Endothelial cell of umbilical vein (primary cell): Measurements from ENCODE around the gene GABPB1. TPM values are rescaled to one million over a fixed set of nuclear protein-coding genes. Genes with fewer than 3 reads are reported as not detected.

Experiments used
- BruUV-seq: library from RNA; stranded (reverse); fragments of 400-500 nt; replicated peaks from 2 replicates; lab custom pipeline; 2021; lab: Mats Ljungman, UMichigan
- CTCF ChIA-PET: fragments of 300-600, 350-600 bp; sonication (Branson Sonifier 250); formaldehyde crosslinking; loops from one replicate; lab custom pipeline; 2021; ENCODE audit warnings: antibody characterized with exemption, inconsistent platforms; lab: Charles Lee
- POLR2A ChIA-PET: fragments of 300-600, 350-600 bp; sonication (Branson Sonifier 250); formaldehyde crosslinking; loops from one replicate; lab custom pipeline; 2021; ENCODE audit warnings: antibody characterized with exemption, inconsistent platforms; lab: Charles Lee
- DNase-seq: peaks from one replicate; pipeline ENCODE4 v3.0.0-alpha.2; 2011; ENCODE audit warnings: low read depth, low spot score
- FAIRE-seq: peaks from 2 replicates; lab custom pipeline; 2011; peaks lifted over from hg19 to GRCh38; lab: Jason Lieb, UNC
- H2AFZ ChIP-seq: 2 replicates; pipeline ENCODE4 v1.6.0; 2012; ENCODE audit warnings: low read depth, low read length, control low read depth, inconsistent platforms
- H3K27ac ChIP-seq: 2 replicates; pipeline ENCODE4 v1.5.1; 2011; ENCODE audit warnings: low read depth, mild to moderate bottlenecking, control low read depth, low read length, moderate library complexity; ENCODE audit not compliant: insufficient read depth
- H3K27me3 ChIP-seq, 2 experiments: 2 replicates each; pipeline versions ENCODE4 v1.6.0 to v1.6.1; 2011; ENCODE audit warnings: low read length in 2 of 2, mixed read lengths in 1 of 2; ENCODE audit not compliant: control insufficient read depth in 2 of 2, insufficient read depth in 2 of 2
- H3K36me3 ChIP-seq, 2 experiments: 2 replicates in 1 of 2; 3 replicates in 1 of 2; pipeline ENCODE4 v1.5.1; 2011; ENCODE audit warnings: low read length in 2 of 2, mild to moderate bottlenecking in 1 of 2, moderate library complexity in 1 of 2; ENCODE audit not compliant: control insufficient read depth in 2 of 2, insufficient read depth in 2 of 2; ENCODE audit errors: extremely low read depth in 1 of 2
- H3K4me1 ChIP-seq: 3 replicates; pipeline ENCODE4 v1.5.1; 2011; ENCODE audit warnings: mild to moderate bottlenecking, low read length; ENCODE audit not compliant: control insufficient read depth, insufficient read depth; ENCODE audit errors: extremely low read depth
- H3K4me2 ChIP-seq: 2 replicates; pipeline ENCODE4 v1.6.1; 2011; ENCODE audit warnings: low read length, control low read depth, mixed read lengths; ENCODE audit not compliant: insufficient read depth
- H3K4me3 ChIP-seq, 3 experiments: fragments of 200-600 bp in 1 of 3; sonication (generic), shearing (Covaris generic) in 1 of 3; replicated peaks in 1 of 3; 2 replicates each; pipeline ENCODE4 v1.5.1; 2011 to 2016; ENCODE audit warnings: control low read depth in 3 of 3, low read length in 3 of 3, mild to moderate bottlenecking in 2 of 3, inconsistent platforms in 1 of 3, low read depth in 1 of 3, moderate library complexity in 1 of 3; ENCODE audit not compliant: insufficient read depth in 1 of 3
- H3K79me2 ChIP-seq: 2 replicates; pipeline ENCODE4 v1.6.0; 2012; ENCODE audit warnings: low read length, inconsistent platforms; ENCODE audit not compliant: control insufficient read depth, insufficient read depth
- H3K9ac ChIP-seq: replicated peaks from 2 replicates; pipeline ENCODE3; 2011; ENCODE audit warnings: low read length, control low read depth; ENCODE audit not compliant: insufficient read depth; ENCODE audit errors: extremely low read depth
- H3K9me1 ChIP-seq: replicated peaks from 3 replicates; pipeline ENCODE4 v1.6.0; 2011; ENCODE audit warnings: mild to moderate bottlenecking, low read length; ENCODE audit not compliant: control insufficient read depth, insufficient read depth; ENCODE audit errors: extremely low read depth
- H3K9me3 ChIP-seq: replicated peaks from 2 replicates; pipeline ENCODE4 v1.5.1; 2012; ENCODE audit warnings: low read length, inconsistent platforms; ENCODE audit not compliant: control insufficient read depth, insufficient read depth
- H4K20me1 ChIP-seq: replicated peaks from 2 replicates; pipeline ENCODE3; 2011; ENCODE audit warnings: mild to moderate bottlenecking, low read length; ENCODE audit not compliant: control insufficient read depth, insufficient read depth; ENCODE audit errors: extremely low read depth
- CTCF ChIP-seq, 2 donors: IDR thresholded peaks; 1 replicate in 1 of 2; 2 replicates in 1 of 2; pipeline ENCODE4 v1.5.1; 2011; ENCODE audit warnings: low read length in 2 of 2, mild to moderate bottlenecking in 2 of 2, moderate library complexity in 2 of 2, control low read depth in 1 of 2, inconsistent platforms in 1 of 2, low read depth in 1 of 2; ENCODE audit not compliant: insufficient read depth in 1 of 2; ENCODE audit errors: extremely low read depth in 1 of 2
- EZH2 ChIP-seq: IDR thresholded peaks from 2 replicates; pipeline ENCODE4 v1.6.1; 2012; ENCODE audit warnings: borderline replicate concordance, low read depth, mild to moderate bottlenecking, moderate library complexity, low read length, inconsistent platforms; ENCODE audit not compliant: severe bottlenecking
- FOS ChIP-seq: IDR thresholded peaks from 2 replicates; pipeline ENCODE4 v1.6.1; 2011; ENCODE audit warnings: mild to moderate bottlenecking, low read length, moderate library complexity, borderline replicate concordance; ENCODE audit not compliant: insufficient read depth
- GATA2 ChIP-seq: IDR thresholded peaks from 2 replicates; pipeline ENCODE4 v1.7.0; 2011; ENCODE audit warnings: low read depth, mild to moderate bottlenecking, moderate library complexity, mixed read lengths, low read length; ENCODE audit not compliant: insufficient read length, insufficient read depth
- JUN ChIP-seq: IDR thresholded peaks from 2 replicates; pipeline ENCODE4 v1.6.1; 2011; ENCODE audit warnings: borderline replicate concordance, low read depth; ENCODE audit not compliant: insufficient read length, insufficient read depth
- MAX ChIP-seq: IDR thresholded peaks from 2 replicates; pipeline ENCODE4 v1.6.1; 2011; ENCODE audit not compliant: insufficient read depth, insufficient read length
- MYC ChIP-seq: IDR thresholded peaks from one replicate; pipeline ENCODE4 v1.6.1; 2011; ENCODE audit warnings: mild to moderate bottlenecking, low read depth, low read length
- POLR2A ChIP-seq: IDR thresholded peaks from 2 replicates; pipeline ENCODE4 v1.6.1; 2012; ENCODE audit warnings: low read depth, mild to moderate bottlenecking, control low read depth, low read length
- POLR2AphosphoS5 ChIP-seq: IDR thresholded peaks from 2 replicates; pipeline ENCODE4 v1.6.1; 2012; ENCODE audit warnings: low read depth, mild to moderate bottlenecking, control low read depth, low read length, moderate library complexity; ENCODE audit not compliant: insufficient read depth
- dilution Hi-C: fragments of 300-500 bp; cut with MboI; formaldehyde crosslinking; loops from one replicate; pipeline ENCODE4 v1.15.0; 2019; ENCODE audit warnings: low sequenced_read_pairs; ENCODE audit not compliant: extremely low pct_ligation_motif_present
- intact Hi-C: fragments of 100-400 bp; cut with micrococcal nuclease; formaldehyde crosslinking; loops from one replicate; pipeline ENCODE4 v1.10.0; 2022
- polyA plus RNA-seq, 4 experiments: library from polyadenylated mRNA; depleted of rRNA in 3 of 4; stranded (reverse) in 3 of 4; unstranded in 1 of 4; fragments of >200 nt; gene quantifications; 2 replicates each; pipeline versions ENCODE4 v1.2.1 to v1.2.3, GENCODE V29; 2011 to 2012; ENCODE audit warnings: missing spikeins in 1 of 4
- total RNA-seq: library from RNA; stranded (reverse); gene quantifications from 2 replicates; pipeline ENCODE4 v1.2.3, GENCODE V29; 2021

GABPB1 gene
- total and polyA plus RNA-seq, 2 donors (not counting 3 experiments of a cell fraction or from before 2014, with no cell fraction given) = 42.3 to 59.7 TPM

- intact Hi-C loops (no loop called here), dilution Hi-C loops (no loop called here)
- no peaks in the 10 kb centered on the region for H3K27me3 ChIP-seq
- no peak overlapping the region for H3K9ac ChIP-seq
- H3K27ac ChIP-seq = no peak overlapping the region
- peaks cover 0 to 5% of the 10 kb centered on the region in 2 experiments for H3K36me3 ChIP-seq
- no peak overlapping the region for H2AFZ ChIP-seq
- no peaks in the 10 kb centered on the region for H3K9me3 ChIP-seq
- no peaks in the 10 kb centered on the region for H3K4me1 ChIP-seq
- H3K79me2 ChIP-seq = no peaks in the 10 kb centered on the region
- ChIA-PET CTCF (no interaction called here), POLR2A (no interaction called here)
- H3K4me3 ChIP-seq = no peak overlapping the region
- FAIRE-seq (no peak), DNase-seq (no peak)
- BruUV-seq = no TSS peak
- H4K20me1 ChIP-seq = no peaks in the 10 kb centered on the region
- no peak overlapping the region for H3K4me2 ChIP-seq
- H3K9me1 ChIP-seq = no peaks in the 10 kb centered on the region
- TF ChIP-seq MYC (no peak), FOS (no peak), JUN (no peak), MAX (no peak), CTCF (IDR thresholded peaks at IDR 0.05; ENCODE audit: extremely low read depth in 1 of 2, insufficient read depth in 1 of 2, low read depth in 1 of 2, low read length in 2 of 2) (no peak), POLR2A (no peak), GATA2 (no peak), EZH2 (no peak), POLR2AphosphoS5 (no peak)
Measured at GRCh38 chr15:50365570-50365969, 10.6 kb upstream of the GABPB1 start.
